ENCODE data around the gene CCND3. TPM values are rescaled to one million over a fixed set of nuclear protein-coding genes. Genes with fewer than 3 reads are reported as not detected.

Gene CCND3
- total and polyA plus RNA-seq, 10 of the 15 experiments (the other 5 are each of a cell fraction or from before 2014, with no cell fraction given), result 6.0 to 86.4 (median 31.5) TPM

GRCh38 chr6:41936073-41936837, 5.4 kb downstream of the CCND3 start:
- no peak overlapping the region for H3K4me3 ChIP-seq
- ChIA-PET POLR2A (interaction anchor here (0.6 kb wide), 2 partner anchors 10 to 609 kb away, joined by 3 to 4 read pairs; no protein-coding TSS in a partner anchor), SMC1A (ENCODE audit: uncharacterized antibody, unreplicated experiment) (interaction anchor here (0.7 to 12.4 kb wide), 10 partner anchors 13 to 152 kb away, joined by 3 to 138 read pairs (median 3); partner anchors contain the start of genes TAF8 and USP49), CTCF (interaction anchor here (0.6 to 13.2 kb wide), 21 partner anchors 8 to 381 kb away, joined by 3 to 193 read pairs (median 4); partner anchors contain the start of genes BYSL, MED20 and TOMM6), RAD21 (ENCODE audit: unreplicated experiment) (interaction anchor here (0.6 to 3.4 kb wide), 9 partner anchors 9 to 229 kb away, joined by 3 to 24 read pairs (median 3); partner anchors contain the start of genes BYSL and MED20)
- H3K9ac ChIP-seq (ENCODE audit: control insufficient read depth, insufficient read depth, low read length), result peak overlapping the region; percentile 13; the same call in 1 of the 2 replicates
- H2AFZ ChIP-seq (ENCODE audit: control insufficient read depth, low read depth, low read length), result no peak overlapping the region
- peak overlapping the region; percentile 60 for H3K27ac ChIP-seq (ENCODE audit: control insufficient read depth, insufficient read depth)
- peaks cover 21 to 29% of the 10 kb centered on the region in 2 experiments for H3K36me3 ChIP-seq (ENCODE audit: control insufficient read depth in 2 of 2, insufficient read depth in 2 of 2, low read length in 1 of 2)
- peaks cover 32% of the 10 kb centered on the region for H3K79me2 ChIP-seq (ENCODE audit: control insufficient read depth, insufficient read depth, low read length)
- no peaks in the 10 kb centered on the region for H3K9me3 ChIP-seq (replicated peaks; ENCODE audit: control insufficient read depth, insufficient read depth, low read length)
- H3K27me3 ChIP-seq (replicated peaks in 1 of 2; ENCODE audit: control insufficient read depth in 2 of 2, insufficient read depth in 2 of 2, low read length in 1 of 2), result no peaks in the 10 kb centered on the region
- ATAC-seq (peak; percentile 83), DNase-seq (ENCODE audit: low read depth, low spot score) (peak; percentile 53), FAIRE-seq (peak; percentile 64)
- H3K4me1 ChIP-seq (ENCODE audit: control insufficient read depth, insufficient read depth, low read length), result peaks cover 43% of the 10 kb centered on the region
- in situ Hi-C loops (cut with MboI) (loop anchor here (10.0 kb wide), 1 partner anchor 109 kb away; no protein-coding TSS in a partner anchor), intact Hi-C loops (cut with micrococcal nuclease; ENCODE audit: unreplicated experiment) (loop anchor here (1.0 to 2.0 kb wide), 4 partner anchors 40 to 149 kb away; partner anchors contain the start of gene TOMM6)
- H4K20me1 ChIP-seq (ENCODE audit: control insufficient read depth, insufficient read depth), result peaks cover 2% of the 10 kb centered on the region; the same call in 1 of the 2 replicates
- peak overlapping the region; percentile 28 for H3K4me2 ChIP-seq (ENCODE audit: control insufficient read depth, insufficient read depth)
- no TSS peak for BruUV-seq (replicated peaks)
- 38% methylated on average over 10 of the region's 10 CpGs for WGBS (ENCODE audit: insufficient coverage, insufficient replicate concordance, low lambda C conversion rate, missing lambda C conversion rate)
- TF ChIP-seq EED (IDR thresholded peaks at IDR 0.05; ENCODE audit: low read depth) (peak; percentile 57; the same call in 1 of the 2 replicates), CHD2 (IDR thresholded peaks at IDR 0.05; ENCODE audit: borderline replicate concordance, low read depth, low read length) (0 out of 2 replicates have a peak, but pooled peaks have one; percentile 49), MLLT1 (IDR thresholded peaks at IDR 0.05) (peak; percentile 47; the same call in 1 of the 2 replicates), GATAD2B (conservative IDR thresholded peaks at IDR 0.05; ENCODE audit: low read depth) (0 out of 2 replicates have a peak, but pooled peaks have one; percentile 25), FOS (IDR thresholded peaks at IDR 0.05; ENCODE audit: borderline replicate concordance, extremely low read depth, insufficient read length) (no peak), NFYB (IDR thresholded peaks at IDR 0.05; ENCODE audit: insufficient read depth, low read depth, low read length) (no peak), IKZF2 (IDR thresholded peaks at IDR 0.05) (peak; percentile 40 to 54; a peak in 2 of 4 replicates), FOXK2 (IDR thresholded peaks at IDR 0.05) (no peak), RAD21 (IDR thresholded peaks at IDR 0.05; ENCODE audit: insufficient read depth, low read depth, low read length) (peak; percentile 68), YBX1 (IDR thresholded peaks at IDR 0.05) (no peak), BCL11A (IDR thresholded peaks at IDR 0.05; ENCODE audit: low read depth, low read length) (0 out of 2 replicates have a peak, but pooled peaks have one; percentile 5), PKNOX1 (IDR thresholded peaks at IDR 0.05) (no peak), POLR2A (IDR thresholded peaks at IDR 0.05; ENCODE audit: low read depth, low read length) (peak; percentile 35), NR2F1 (conservative IDR thresholded peaks at IDR 0.05) (0 out of 2 replicates have a peak, but pooled peaks have one; percentile 11), RUNX3 (IDR thresholded peaks at IDR 0.05; ENCODE audit: low read length) (peak; percentile 86), SMC3 (IDR thresholded peaks at IDR 0.05; ENCODE audit: borderline replicate concordance, low read length) (peak; percentile 71)
- TF ChIP-seq, protein P1, sequence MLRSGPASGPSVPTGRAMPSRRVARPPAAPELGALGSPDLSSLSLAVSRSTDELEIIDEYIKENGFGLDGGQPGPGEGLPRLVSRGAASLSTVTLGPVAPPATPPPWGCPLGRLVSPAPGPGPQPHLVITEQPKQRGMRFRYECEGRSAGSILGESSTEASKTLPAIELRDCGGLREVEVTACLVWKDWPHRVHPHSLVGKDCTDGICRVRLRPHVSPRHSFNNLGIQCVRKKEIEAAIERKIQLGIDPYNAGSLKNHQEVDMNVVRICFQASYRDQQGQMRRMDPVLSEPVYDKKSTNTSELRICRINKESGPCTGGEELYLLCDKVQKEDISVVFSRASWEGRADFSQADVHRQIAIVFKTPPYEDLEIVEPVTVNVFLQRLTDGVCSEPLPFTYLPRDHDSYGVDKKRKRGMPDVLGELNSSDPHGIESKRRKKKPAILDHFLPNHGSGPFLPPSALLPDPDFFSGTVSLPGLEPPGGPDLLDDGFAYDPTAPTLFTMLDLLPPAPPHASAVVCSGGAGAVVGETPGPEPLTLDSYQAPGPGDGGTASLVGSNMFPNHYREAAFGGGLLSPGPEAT (IDR thresholded peaks at IDR 0.05; ENCODE audit: low read depth), result 0 out of 2 replicates have a peak, but pooled peaks have one; percentile 31

All from GM12878 (cell line).